Stomach (tissue), 9 donors: ENCODE results near the gene RAB3D. TPM values are rescaled to one million over a fixed set of nuclear protein-coding genes. Genes with fewer than 3 reads are reported as not detected.

Experiments
- DNase-seq, 2 donors: peaks; one replicate each; pipeline versions ENCODE4 v3.0.0 to v3.0.0-alpha.2; 2013 to 2019
- H3K27ac ChIP-seq, 5 donors: fragments of 200-600 bp in 4 of 5; sonication (generic) in 4 of 5; one replicate each; pipeline ENCODE4 v1.5.1; 2013 to 2019; ENCODE audit warnings: mild to moderate bottlenecking in 1 of 5, moderate library complexity in 1 of 5
- H3K27me3 ChIP-seq, 3 donors: fragments of 200-600 bp; sonication (generic); one replicate each; pipeline ENCODE4 v1.5.1; 2017 to 2019; ENCODE audit warnings: mixed run types in 1 of 3
- H3K36me3 ChIP-seq, 4 donors: fragments of 200-600 bp; sonication (generic); 1 replicate in 3 of 4; 2 replicates in 1 of 4; pipeline ENCODE4 v1.5.1; 2016 to 2019
- H3K4me1 ChIP-seq, 4 donors: fragments of 200-600 bp; sonication (generic); one replicate each; pipeline ENCODE4 v1.5.1; 2016 to 2019
- H3K4me3 ChIP-seq, 4 donors: fragments of 200-600 bp; sonication (generic) in 3 of 4; one replicate each; pipeline ENCODE4 v1.5.1; 2016 to 2019; ENCODE audit warnings: mild to moderate bottlenecking in 1 of 4
- H3K9me3 ChIP-seq, 4 donors: fragments of 200-600 bp; sonication (generic); one replicate each; pipeline ENCODE4 v1.5.1; 2016 to 2019
- CTCF ChIP-seq, 7 experiments: fragments of 450-650 bp in 4 of 7; fragments of 200-600 bp in 3 of 7; sonication (generic) in 3 of 7; IDR thresholded peaks; one replicate each; pipeline ENCODE4 v1.5.1; 2016 to 2019; ENCODE audit warnings: antibody characterized with exemption in 7 of 7, control low read depth in 2 of 7, mild to moderate bottlenecking in 1 of 7
- EP300 ChIP-seq: sonication (generic); formaldehyde crosslinking; IDR thresholded peaks from one replicate; pipeline ENCODE4 v1.6.1; 2017; ENCODE audit warnings: antibody characterized with exemption
- POLR2A ChIP-seq, 4 donors: fragments of 450-650 bp; IDR thresholded peaks; one replicate each; pipeline ENCODE4 v1.6.1; 2016; ENCODE audit warnings: antibody characterized with exemption in 4 of 4, control low read depth in 2 of 4, mild to moderate bottlenecking in 1 of 4, moderate library complexity in 1 of 4
- POLR2AphosphoS5 ChIP-seq, 3 donors: sonication (generic); formaldehyde crosslinking; IDR thresholded peaks; one replicate each; pipeline ENCODE4 v1.6.1; 2016; ENCODE audit warnings: antibody characterized with exemption in 3 of 3
- WGBS, 5 donors: extraction: QIAGEN DNeasy Blood & Tissue Kit in 3 of 5; methylation state at CpG; one replicate each; pipeline versions ENCODE4 v1.1.5 to v1.1.7; 2013 to 2018; 5-methylcytosine and 5-hydroxymethylcytosine counted together
- intact Hi-C: fragments of 100-400 bp; cut with DNase I; formaldehyde crosslinking; loops from one replicate; pipeline ENCODE4 v1.15.1; 2023; ENCODE audit warnings: low total_unique reads
- polyA plus RNA-seq, 3 donors: library from polyadenylated mRNA; stranded (reverse); fragments of 200-250 nt; gene quantifications; one replicate each; pipeline ENCODE4 v1.2.3, GENCODE V29; 2013
- total RNA-seq, 5 donors: library from RNA; depleted of rRNA; stranded (reverse); fragments of >200 nt; gene quantifications; one replicate each; pipeline versions ENCODE4 v1.1.0 to v1.2.3, GENCODE V29; 2014 to 2016
- donor health status: healthy with polysubstance abuse.
- donor health status: Bipolar disorder and iron deficiency.
- donor health status: healthy.

Gene RAB3D
- total and polyA plus RNA-seq, 8 donors, result 11.6 to 63.3 (median 19.0) TPM

- peaks cover 0 to 10% (median 2%) of the 10 kb centered on the region in 4 donors for H3K4me1 ChIP-seq
- TF ChIP-seq CTCF (IDR thresholded peaks at IDR 0.05), result no peak
- no peak for TF ChIP-seq POLR2A (IDR thresholded peaks at IDR 0.05)
- TF ChIP-seq EP300, result no peak
- no peak for TF ChIP-seq POLR2AphosphoS5 (IDR thresholded peaks at IDR 0.05)
- no peak for DNase-seq
- 67 to 74% (median 73%) methylated on average over 4 of the region's 4 CpGs for WGBS, 5 donors
- H3K4me3 ChIP-seq, result no peak overlapping the region
- intact Hi-C loops, result no loop called here
- no peaks in the 10 kb centered on the region for H3K9me3 ChIP-seq
- H3K27ac ChIP-seq, result no peak overlapping the region
- H3K36me3 ChIP-seq, result no peaks in the 10 kb centered on the region
- peaks cover 0 to 16% (median 0%) of the 10 kb centered on the region in 3 donors for H3K27me3 ChIP-seq
These were observed 64.8 kb downstream of the RAB3D start for GRCh38 chr19:11274533-11275086.

- no peak for DNase-seq
- no peaks in the 10 kb centered on the region for H3K9me3 ChIP-seq
- intact Hi-C loops, result no loop called here
- H3K27ac ChIP-seq, result no peak overlapping the region
- peaks cover 0 to 9% (median 7%) of the 10 kb centered on the region in 4 donors for H3K4me1 ChIP-seq
- TF ChIP-seq CTCF (IDR thresholded peaks at IDR 0.05) (no peak), POLR2AphosphoS5 (IDR thresholded peaks at IDR 0.05) (no peak), POLR2A (IDR thresholded peaks at IDR 0.05) (no peak), EP300 (no peak)
- no peaks in the 10 kb centered on the region for H3K36me3 ChIP-seq
- H3K27me3 ChIP-seq, result peaks cover 0 to 16% (median 0%) of the 10 kb centered on the region in 3 donors
- no peak overlapping the region for H3K4me3 ChIP-seq
- 75 to 87% (median 86%) methylated on average over 5 of the region's 5 CpGs for WGBS, 5 donors
These were observed 65.5 kb downstream of the RAB3D start for GRCh38 chr19:11273989-11274388.

GRCh38 chr19:11273296-11273695 is 66.2 kb downstream of the RAB3D start:
- H3K36me3 ChIP-seq, result no peaks in the 10 kb centered on the region
- H3K4me3 ChIP-seq, result no peak overlapping the region
- no peaks in the 10 kb centered on the region for H3K9me3 ChIP-seq
- no peak for DNase-seq
- H3K27ac ChIP-seq, result no peak overlapping the region
- intact Hi-C loops, result no loop called here
- H3K27me3 ChIP-seq, result peaks cover 0 to 13% (median 0%) of the 10 kb centered on the region in 3 donors
- 44 to 76% (median 55%) methylated on average over 2 of the region's 2 CpGs for WGBS, 5 donors
- H3K4me1 ChIP-seq, result peaks cover 0 to 16% (median 13%) of the 10 kb centered on the region in 4 donors
- no peak for TF ChIP-seq POLR2A (IDR thresholded peaks at IDR 0.05)
- no peak for TF ChIP-seq EP300
- no peak for TF ChIP-seq POLR2AphosphoS5 (IDR thresholded peaks at IDR 0.05)
- no peak for TF ChIP-seq CTCF (IDR thresholded peaks at IDR 0.05)

Other genes with a start within 250 kb of the RAB3D start
- 10 to 100 TPM in 3 of 5 donors, not detected in 2; 11.9 to 20.4 (median 18.7) TPM for gene SPC24, start 183.9 kb downstream of the RAB3D start, total RNA-seq
- 1 to 10 TPM; 3.7 to 6.5 (median 5.0) TPM for gene SPC24, start 183.9 kb downstream of the RAB3D start, polyA plus RNA-seq
- 100 to 1,000 TPM; 120 to 415 (median 251) TPM for gene KANK2, start 142.1 kb downstream of the RAB3D start, total RNA-seq
- gene KANK2, start 142.1 kb downstream of the RAB3D start, polyA plus RNA-seq, result 100 to 1,000 TPM in 2 of 3 donors, 10 to 100 TPM in 1; 82.4 to 158 (median 144) TPM
- not detected for gene ANGPTL8, start 100.0 kb downstream of the RAB3D start, total RNA-seq
- gene ANGPTL8, start 100.0 kb downstream of the RAB3D start, polyA plus RNA-seq, result under 1 TPM in 1 of 3 donors, not detected in 2; 0.70 TPM
- 100 to 1,000 TPM in 2 of 5 donors, 10 to 100 TPM in 3; 32.1 to 243 (median 99.5) TPM for gene DOCK6, start 77.1 kb downstream of the RAB3D start, total RNA-seq
- 10 to 100 TPM; 21.4 to 39.8 (median 24.0) TPM for gene DOCK6, start 77.1 kb downstream of the RAB3D start, polyA plus RNA-seq
- gene TSPAN16, start 43.5 kb downstream of the RAB3D start, total RNA-seq, result not detected
- not detected for gene TSPAN16, start 43.5 kb downstream of the RAB3D start, polyA plus RNA-seq
- 100 to 1,000 TPM in 2 of 5 donors, 10 to 100 TPM in 2, 1 to 10 TPM in 1; 5.8 to 117 (median 69.3) TPM for gene TMEM205, start 6.6 kb upstream of the RAB3D start, total RNA-seq
- gene TMEM205, start 6.6 kb upstream of the RAB3D start, polyA plus RNA-seq, result 100 to 1,000 TPM in 1 of 3 donors, 10 to 100 TPM in 2; 58.2 to 169 (median 61.7) TPM
- 10 to 100 TPM in 4 of 5 donors, 1 to 10 TPM in 1; 2.9 to 91.2 (median 20.3) TPM for gene CCDC159, start 6.9 kb upstream of the RAB3D start, total RNA-seq
- 10 to 100 TPM; 40.5 to 96.3 (median 70.0) TPM for gene CCDC159, start 6.9 kb upstream of the RAB3D start, polyA plus RNA-seq
- gene PLPPR2, start 15.8 kb upstream of the RAB3D start, total RNA-seq, result 100 to 1,000 TPM in 1 of 5 donors, 10 to 100 TPM in 1, 1 to 10 TPM in 3; 6.1 to 364 (median 9.9) TPM
- 10 to 100 TPM in 1 of 3 donors, 1 to 10 TPM in 2; 6.4 to 15.2 (median 9.8) TPM for gene PLPPR2, start 15.8 kb upstream of the RAB3D start, polyA plus RNA-seq
- under 1 TPM in 2 of 5 donors, not detected in 3; 0.37 to 0.45 TPM for gene SWSAP1, start 35.0 kb upstream of the RAB3D start, total RNA-seq
- 1 to 10 TPM; 3.2 to 4.1 (median 3.4) TPM for gene SWSAP1, start 35.0 kb upstream of the RAB3D start, polyA plus RNA-seq
- 10 to 100 TPM in 4 of 5 donors, 1 to 10 TPM in 1; 4.8 to 19.9 (median 14.6) TPM for gene EPOR, start 44.7 kb upstream of the RAB3D start, total RNA-seq
- gene EPOR, start 44.7 kb upstream of the RAB3D start, polyA plus RNA-seq, result 1 to 10 TPM; 3.7 to 8.9 (median 5.0) TPM
- 100 to 1,000 TPM in 3 of 5 donors, 10 to 100 TPM in 2; 22.8 to 454 (median 107) TPM for gene RGL3, start 79.7 kb upstream of the RAB3D start, total RNA-seq
- gene RGL3, start 79.7 kb upstream of the RAB3D start, polyA plus RNA-seq, result 10 to 100 TPM; 20.6 to 41.2 (median 26.3) TPM
- not detected for gene ODAD3, start 95.5 kb upstream of the RAB3D start, total RNA-seq
- gene ODAD3, start 95.5 kb upstream of the RAB3D start, polyA plus RNA-seq, result under 1 TPM; 0.38 to 0.92 (median 0.62) TPM
- 100 to 1,000 TPM in 2 of 5 donors, 10 to 100 TPM in 3; 30.3 to 221 (median 76.9) TPM for gene PRKCSH, start 96.0 kb upstream of the RAB3D start, total RNA-seq
- gene PRKCSH, start 96.0 kb upstream of the RAB3D start, polyA plus RNA-seq, result 100 to 1,000 TPM; 109 to 138 (median 115) TPM
- gene ELAVL3, start 141.4 kb upstream of the RAB3D start, total RNA-seq, result 10 to 100 TPM in 1 of 5 donors, 1 to 10 TPM in 2, not detected in 2; 1.5 to 11.0 (median 7.2) TPM
- under 1 TPM in 2 of 3 donors, not detected in 1; 0.10 to 0.31 TPM for gene ELAVL3, start 141.4 kb upstream of the RAB3D start, polyA plus RNA-seq
- 10 to 100 TPM in 4 of 5 donors, 1 to 10 TPM in 1; 6.7 to 99.6 (median 10.5) TPM for gene ZNF653, start 166.2 kb upstream of the RAB3D start, total RNA-seq
- gene ZNF653, start 166.2 kb upstream of the RAB3D start, polyA plus RNA-seq, result 10 to 100 TPM in 2 of 3 donors, 1 to 10 TPM in 1; 9.8 to 35.9 (median 17.3) TPM
- gene ECSIT, start 189.5 kb upstream of the RAB3D start, total RNA-seq, result 100 to 1,000 TPM in 1 of 5 donors, 10 to 100 TPM in 4; 15.6 to 119 (median 49.0) TPM
- 10 to 100 TPM; 93.2 to 96.5 (median 95.1) TPM for gene ECSIT, start 189.5 kb upstream of the RAB3D start, polyA plus RNA-seq
- gene CNN1, start 199.2 kb upstream of the RAB3D start, total RNA-seq, result 1,000 to 10,000 TPM in 1 of 5 donors, 100 to 1,000 TPM in 4; 205 to 1,183 (median 570) TPM
- gene CNN1, start 199.2 kb upstream of the RAB3D start, polyA plus RNA-seq, result 100 to 1,000 TPM in 1 of 3 donors, 10 to 100 TPM in 2; 70.2 to 585 (median 70.6) TPM
- gene ELOF1, start 219.6 kb upstream of the RAB3D start, total RNA-seq, result 10 to 100 TPM in 4 of 5 donors, 1 to 10 TPM in 1; 2.3 to 25.5 (median 21.4) TPM
- gene ELOF1, start 219.6 kb upstream of the RAB3D start, polyA plus RNA-seq, result 10 to 100 TPM; 87.0 to 96.4 (median 93.1) TPM
- 10 to 100 TPM in 2 of 5 donors, 1 to 10 TPM in 2, not detected in 1; 6.1 to 47.5 (median 25.3) TPM for gene ACP5, start 238.0 kb upstream of the RAB3D start, total RNA-seq
- gene ACP5, start 238.0 kb upstream of the RAB3D start, polyA plus RNA-seq, result 10 to 100 TPM; 48.9 to 67.9 (median 67.4) TPM